ENCODE data around the gene MAGI2.

The MAGI2 gene

GRCh38 chr7:78222001-78222751 lies 1231.3 kb downstream of the MAGI2 start:
- no peak for DNase-seq (ENCODE audit: low read depth)

GRCh38 chr7:78220754-78221153 lies 1232.7 kb downstream of the MAGI2 start:
- no peak for DNase-seq (ENCODE audit: low read depth)

GRCh38 chr7:78218876-78219275 lies 1234.6 kb downstream of the MAGI2 start:
- DNase-seq (ENCODE audit: low read depth): no peak

- DNase-seq (ENCODE audit: low read depth): no peak
Measured at GRCh38 chr7:78218051-78218450, 1235.4 kb downstream of the MAGI2 start.

DNA sequence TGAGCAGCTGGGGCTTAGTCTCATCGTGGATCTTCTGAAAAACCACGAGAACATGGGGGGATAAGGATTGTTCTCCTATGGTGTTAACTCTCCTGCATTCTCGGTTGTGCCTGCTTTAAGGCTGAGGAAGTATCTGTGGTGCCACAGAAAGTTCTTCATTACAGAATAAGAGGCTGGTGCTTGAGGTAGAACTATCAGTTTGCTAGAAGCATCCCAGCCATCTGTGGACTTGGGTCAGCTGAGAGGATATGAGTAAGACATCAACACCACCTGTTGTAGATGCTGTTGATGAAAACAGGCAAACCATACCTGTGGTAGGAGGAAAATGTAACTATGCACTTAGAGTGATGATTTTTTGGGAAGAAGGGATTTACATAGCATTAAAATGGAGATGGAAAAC lies 1238.3 kb downstream of the MAGI2 start:
- no peak for DNase-seq (ENCODE audit: low read depth)

GRCh38 chr7:78213402-78213801 lies 1240.1 kb downstream of the MAGI2 start:
- DNase-seq (ENCODE audit: low read depth): no peak

GRCh38 chr7:78212476-78213060 lies 1240.9 kb downstream of the MAGI2 start:
- no peak for DNase-seq (ENCODE audit: low read depth)

GRCh38 chr7:78207269-78207668 lies 1246.2 kb downstream of the MAGI2 start:
- DNase-seq (ENCODE audit: low read depth): no peak

DNA sequence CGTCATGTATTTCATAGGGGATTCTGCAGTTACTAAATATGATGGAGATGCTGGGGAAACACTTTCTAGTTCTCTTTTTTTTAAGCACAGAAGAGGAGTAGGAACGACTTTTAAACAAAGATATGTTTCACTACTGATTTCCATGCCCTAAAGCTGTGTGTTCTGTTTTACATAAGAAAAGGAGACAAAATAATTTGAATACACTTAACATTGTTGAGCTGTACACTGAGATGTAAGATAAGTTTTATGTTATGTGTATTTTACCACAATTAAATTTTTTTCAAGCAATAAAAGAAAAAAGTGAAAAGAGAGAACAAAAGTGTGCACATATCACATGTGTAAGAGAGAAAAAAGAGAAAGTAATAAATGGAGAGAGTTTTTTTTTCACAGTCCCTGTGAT lies 1246.7 kb downstream of the MAGI2 start:
- DNase-seq (ENCODE audit: low read depth): no peak

- DNase-seq (ENCODE audit: low read depth): no peak
Measured at GRCh38 chr7:78203042-78203720, 1250.3 kb downstream of the MAGI2 start.

DNA sequence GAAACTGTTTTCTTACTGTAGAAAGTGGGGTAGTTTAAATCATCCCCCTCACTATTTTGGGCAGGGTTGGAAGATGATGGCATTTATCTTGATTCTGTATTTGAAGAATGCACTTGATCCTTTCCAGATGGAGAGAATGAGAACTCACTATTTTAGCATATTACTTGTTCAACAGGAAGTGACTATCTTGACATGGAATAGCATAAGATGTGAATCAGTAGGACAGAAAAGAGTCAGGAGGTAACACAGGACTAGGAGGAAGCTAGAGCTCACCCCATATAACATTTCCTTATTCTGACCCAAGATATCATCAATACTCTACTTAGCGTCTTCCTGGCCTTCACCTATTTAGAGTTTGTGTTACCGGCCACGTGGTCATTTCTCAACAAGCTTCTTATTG lies 1254.7 kb downstream of the MAGI2 start:
- DNase-seq (ENCODE audit: low read depth): no peak

DNA sequence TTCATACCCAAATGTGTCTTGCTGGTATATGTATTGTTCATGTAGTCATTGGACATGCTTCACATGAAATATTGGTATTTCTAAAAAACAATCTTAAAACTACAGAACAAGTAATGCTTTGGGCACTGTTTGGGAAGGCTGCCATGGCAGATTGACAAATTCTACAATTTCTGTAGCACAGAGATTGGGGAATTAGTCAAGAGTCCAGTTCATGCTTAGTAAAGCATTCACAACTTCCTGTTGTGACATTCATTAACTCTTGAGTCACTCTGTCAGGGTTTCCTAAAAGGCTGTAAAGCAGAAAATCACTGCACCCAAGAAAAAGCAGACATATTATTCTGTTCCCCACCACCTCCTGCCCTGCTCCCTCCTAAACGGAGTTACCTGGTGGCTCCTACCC lies 1256.0 kb downstream of the MAGI2 start:
- no peak for DNase-seq (ENCODE audit: low read depth)

GRCh38 chr7:78195281-78195680 lies 1258.2 kb downstream of the MAGI2 start:
- DNase-seq (ENCODE audit: low read depth): no peak

- no peak for DNase-seq (ENCODE audit: low read depth)
Measured at GRCh38 chr7:78194611-78195010, 1258.9 kb downstream of the MAGI2 start.

- DNase-seq (ENCODE audit: low read depth): no peak
Measured at GRCh38 chr7:78191475-78192079, 1261.9 kb downstream of the MAGI2 start.

GRCh38 chr7:78189762-78190161 lies 1263.7 kb downstream of the MAGI2 start:
- no peak for DNase-seq (ENCODE audit: low read depth)

DNA sequence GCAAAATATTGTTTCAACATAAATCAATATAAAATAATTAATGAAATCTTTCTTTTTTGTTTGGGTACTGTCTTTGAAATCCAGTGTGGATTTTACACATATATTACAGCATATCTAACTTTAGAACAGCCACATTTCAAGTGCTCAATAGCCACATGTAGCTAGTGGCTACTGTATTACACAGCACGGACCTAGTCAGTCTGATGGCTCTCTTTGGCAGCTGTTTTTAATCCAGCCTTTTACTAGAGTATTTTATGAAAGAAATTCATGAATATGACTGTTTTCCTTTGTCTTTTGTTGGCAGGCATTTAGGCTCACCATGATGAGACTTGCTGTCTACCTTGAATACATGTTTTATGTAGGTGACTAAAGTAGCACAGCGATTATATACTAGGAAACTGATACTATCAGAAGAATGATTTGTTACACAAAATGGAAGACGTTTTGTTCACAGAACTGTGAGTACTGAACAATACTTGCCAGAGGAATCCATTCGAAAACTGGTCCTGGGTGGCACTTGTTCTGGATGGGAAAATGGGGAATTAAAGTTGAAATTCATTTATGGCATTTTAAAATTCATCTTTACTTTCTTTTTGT lies 1268.2 kb downstream of the MAGI2 start:
- DNase-seq (ENCODE audit: low read depth): no peak

DNA sequence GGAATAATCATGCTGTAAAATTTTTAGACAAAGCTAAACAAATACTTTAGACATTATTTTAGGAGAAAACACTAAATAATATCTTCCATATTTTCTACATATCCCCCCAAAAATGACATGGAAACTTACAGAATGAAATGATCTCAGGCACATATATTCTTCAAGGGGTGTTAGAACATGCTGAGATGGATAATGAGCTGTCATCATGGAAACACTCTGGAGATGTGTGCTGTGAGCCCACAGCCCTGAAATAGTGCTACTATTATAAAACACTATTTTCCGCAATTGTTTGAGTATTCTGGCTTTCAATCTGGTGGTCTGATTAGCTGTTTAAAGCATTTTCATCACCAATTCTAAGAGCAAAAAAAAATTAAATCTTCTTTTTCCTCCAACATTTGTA lies 1269.2 kb downstream of the MAGI2 start:
- no peak for DNase-seq (ENCODE audit: low read depth)

DNA sequence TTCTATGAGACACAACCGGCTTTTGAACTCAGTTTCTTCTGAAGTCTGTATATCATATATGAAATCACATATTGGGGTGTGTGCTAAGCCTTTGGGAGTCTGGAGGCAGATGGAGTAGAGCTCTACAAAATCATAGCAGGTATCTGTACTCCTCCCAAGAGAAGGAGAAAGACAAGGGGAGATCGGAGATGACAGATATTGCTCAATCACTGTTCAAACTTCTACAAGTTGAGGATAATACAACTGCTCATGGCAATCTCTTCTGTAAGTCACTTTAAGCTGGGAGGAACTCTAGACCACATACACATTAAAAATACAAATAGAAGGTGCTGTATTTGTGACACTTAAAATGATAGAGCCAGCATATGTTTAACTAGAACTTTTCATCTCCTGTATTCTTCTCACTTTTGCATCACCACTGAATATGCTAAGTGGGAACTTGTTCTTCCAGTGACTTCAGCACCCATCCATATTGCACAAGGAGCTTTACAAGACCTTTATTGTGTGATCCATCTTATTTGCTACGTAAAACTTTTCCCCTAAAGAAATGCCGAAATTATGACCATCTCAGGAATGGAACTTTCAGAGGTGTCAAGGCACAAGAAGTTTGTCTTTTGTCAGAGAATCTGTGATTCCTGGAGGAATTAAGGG lies 1273.5 kb downstream of the MAGI2 start:
- DNase-seq (ENCODE audit: low read depth): no peak

- DNase-seq (ENCODE audit: low read depth): no peak
Measured at GRCh38 chr7:78179211-78179610, 1274.3 kb downstream of the MAGI2 start.

DNA sequence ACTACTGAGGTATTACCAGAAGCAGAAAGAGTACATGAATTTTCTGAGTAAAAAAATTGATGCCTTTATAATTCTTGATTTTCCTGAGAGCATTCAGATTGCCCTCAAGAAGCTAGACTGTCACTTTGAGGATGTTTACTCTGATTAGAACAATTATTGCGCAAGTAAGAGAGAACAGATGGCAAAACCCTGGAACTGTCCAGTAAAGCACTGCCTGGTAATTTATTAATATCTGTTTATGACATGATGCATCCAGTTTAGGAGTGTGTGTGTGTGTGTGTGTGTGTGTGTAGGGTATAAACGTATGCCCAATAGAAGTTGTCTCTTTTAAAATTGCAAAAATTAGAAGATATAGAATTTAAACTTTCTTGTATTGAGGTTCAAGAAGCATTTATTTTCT lies 1275.1 kb downstream of the MAGI2 start:
- no peak for DNase-seq (ENCODE audit: low read depth)

DNA sequence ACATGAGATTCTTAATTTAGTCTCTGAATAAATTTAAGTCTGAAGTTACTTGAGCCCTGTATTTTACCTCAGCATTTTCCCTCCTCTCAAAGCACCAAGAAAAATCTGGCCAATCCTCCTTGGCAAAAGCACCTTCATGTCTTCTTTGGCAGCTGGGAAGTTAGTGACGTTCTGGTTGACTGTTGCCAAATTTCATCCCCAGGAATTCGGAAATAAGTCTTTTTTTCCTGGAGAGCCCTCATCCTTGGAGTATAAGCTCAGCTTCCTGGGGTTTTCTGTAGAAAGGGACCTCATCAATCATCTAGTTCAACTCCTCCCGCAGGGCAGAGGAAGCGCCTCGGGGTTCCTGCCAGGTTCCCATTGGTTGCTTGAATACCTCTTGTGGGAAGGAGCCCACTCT lies 1277.3 kb downstream of the MAGI2 start:
- DNase-seq (ENCODE audit: low read depth): no peak

Data from stimulated activated CD8-positive, alpha-beta memory T cell treated with anti-CD3 and anti-CD28 coated beads, Interleukin-15, amount 100 ng/mL, for 1 hour (primary cell).